ENCODE measurements around the gene ENOX1.

Gene ENOX1

GRCh38 chr13:43608400-43609137 lies 178.2 kb downstream of the ENOX1 start:
- no peak for DNase-seq (ENCODE audit: low read depth)

DNA sequence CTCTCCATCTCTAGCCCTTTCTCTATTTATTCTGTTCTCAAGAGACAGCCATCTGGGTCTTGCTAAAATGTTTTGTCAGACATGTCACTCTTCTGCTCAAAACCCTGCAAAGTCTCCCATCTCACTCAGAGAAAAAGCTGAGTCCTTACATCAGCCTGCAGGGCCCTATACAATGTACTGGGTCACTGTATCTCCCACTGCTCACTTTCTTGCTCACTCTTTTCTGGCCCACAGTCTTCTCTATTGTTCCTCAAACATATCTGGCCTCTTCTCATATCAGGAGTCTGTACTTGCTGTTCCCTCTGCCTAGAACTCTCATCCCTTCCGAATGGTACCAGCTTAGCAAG lies 189.2 kb downstream of the ENOX1 start:
- no peak for DNase-seq (ENCODE audit: low read depth)

DNA sequence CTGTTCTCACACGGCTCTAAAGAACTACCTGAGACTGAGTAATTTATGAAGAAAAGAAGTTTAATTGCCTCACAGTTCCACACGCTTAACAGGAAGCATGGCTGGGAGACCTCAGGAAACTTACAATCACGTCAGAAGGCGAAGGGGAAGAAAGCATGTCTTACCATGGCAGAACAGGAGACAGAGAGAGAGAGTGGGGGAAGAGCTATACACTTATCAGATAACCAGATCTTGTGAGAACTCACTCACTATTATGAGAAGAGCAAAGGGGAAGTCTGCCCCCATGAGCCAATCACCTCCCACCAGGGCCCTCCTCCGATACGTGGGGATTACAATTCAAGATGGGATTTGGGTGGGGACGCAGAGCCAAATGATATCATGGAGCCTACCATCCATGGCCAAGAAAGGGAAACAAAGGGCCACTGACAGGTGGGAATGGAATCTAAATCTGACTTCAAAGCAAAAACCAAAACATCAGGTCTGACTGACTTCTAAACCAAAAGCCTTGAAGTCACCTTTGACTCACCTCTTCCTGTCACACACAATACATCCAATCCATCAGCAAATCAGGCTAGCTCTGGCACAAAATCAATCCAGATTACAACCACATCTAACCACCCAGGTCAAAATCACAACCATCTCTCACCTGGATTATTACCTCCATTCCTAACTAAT lies 189.7 kb downstream of the ENOX1 start:
- no peak for DNase-seq (ENCODE audit: low read depth)

DNA sequence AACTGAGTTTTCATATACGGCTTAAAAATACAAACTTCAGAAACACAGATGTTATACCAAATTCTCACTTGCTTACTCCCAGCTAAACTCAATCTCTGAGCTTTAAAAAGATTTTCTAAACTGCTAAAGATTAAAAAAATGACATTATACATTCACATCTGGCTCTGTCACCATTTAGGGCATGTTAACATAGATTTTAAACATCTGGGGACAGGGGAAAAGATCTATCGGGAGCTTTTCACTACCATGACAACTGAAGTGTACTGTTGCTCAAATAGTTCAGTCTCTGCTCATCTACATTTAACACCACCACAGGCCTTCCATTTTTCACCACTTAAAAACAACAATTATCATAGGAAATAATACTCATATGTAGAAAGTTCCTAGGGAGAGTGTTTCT lies 190.8 kb downstream of the ENOX1 start:
- DNase-seq (ENCODE audit: low read depth), result no peak

DNA sequence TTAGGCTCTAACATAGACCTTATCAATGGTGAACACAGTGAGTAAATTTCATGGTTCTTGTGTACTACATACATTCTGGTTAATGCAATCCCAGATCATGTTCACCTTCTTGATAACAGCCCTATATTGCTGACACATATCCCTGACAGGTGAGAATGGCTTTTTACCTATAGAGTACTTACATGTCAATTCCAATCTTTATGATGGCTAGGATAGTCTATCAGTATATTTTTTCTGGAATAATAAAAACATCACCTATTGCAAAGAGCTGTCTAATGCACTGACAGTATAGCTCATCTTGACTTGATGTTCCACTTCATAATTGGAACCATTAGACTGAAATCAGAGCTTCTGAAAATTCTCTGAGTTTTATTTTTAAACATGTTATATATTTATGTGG lies 199.4 kb downstream of the ENOX1 start:
- DNase-seq (ENCODE audit: low read depth), result no peak

DNA sequence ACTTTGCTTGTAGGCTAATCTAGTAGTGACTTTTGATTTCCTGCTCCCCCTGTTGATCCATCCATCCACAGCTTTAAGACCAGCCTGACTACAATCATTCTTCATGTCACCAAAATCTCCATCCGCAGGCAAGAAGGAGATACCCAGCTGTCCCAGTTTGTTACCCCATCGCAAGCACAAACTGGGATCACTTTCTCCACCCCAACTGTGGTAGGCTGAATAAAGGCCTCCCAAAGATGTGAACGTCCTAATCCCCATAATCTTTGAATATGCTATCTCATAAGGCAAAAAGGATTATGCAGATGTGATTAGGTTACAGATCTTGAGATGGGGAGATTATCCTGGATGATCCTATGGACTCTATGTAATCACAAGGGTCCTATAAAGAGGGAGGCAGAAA lies 202.0 kb downstream of the ENOX1 start:
- no peak for DNase-seq (ENCODE audit: low read depth)

GRCh38 chr13:43583321-43583720 lies 203.5 kb downstream of the ENOX1 start:
- DNase-seq (ENCODE audit: low read depth), result peak; percentile 16

DNA sequence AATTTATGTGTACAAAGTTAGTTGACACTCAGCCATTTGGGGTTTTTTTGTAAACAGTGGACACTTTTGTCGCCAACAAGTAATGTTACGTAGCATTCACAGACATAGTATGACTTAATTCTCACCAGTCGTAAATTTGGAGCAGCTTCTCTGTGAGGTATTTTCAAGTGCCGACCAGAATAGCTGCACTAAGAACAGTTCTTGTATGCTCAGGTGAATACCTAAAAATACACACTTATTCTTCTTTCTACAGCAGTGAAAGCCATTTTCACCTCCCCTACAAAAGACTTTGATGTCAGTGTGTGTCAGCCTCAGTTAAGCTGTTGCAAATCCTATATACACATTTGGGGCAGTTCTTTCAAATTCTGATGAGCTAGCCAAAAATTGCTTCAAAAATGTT lies 206.5 kb downstream of the ENOX1 start:
- no peak for DNase-seq (ENCODE audit: low read depth)

DNA sequence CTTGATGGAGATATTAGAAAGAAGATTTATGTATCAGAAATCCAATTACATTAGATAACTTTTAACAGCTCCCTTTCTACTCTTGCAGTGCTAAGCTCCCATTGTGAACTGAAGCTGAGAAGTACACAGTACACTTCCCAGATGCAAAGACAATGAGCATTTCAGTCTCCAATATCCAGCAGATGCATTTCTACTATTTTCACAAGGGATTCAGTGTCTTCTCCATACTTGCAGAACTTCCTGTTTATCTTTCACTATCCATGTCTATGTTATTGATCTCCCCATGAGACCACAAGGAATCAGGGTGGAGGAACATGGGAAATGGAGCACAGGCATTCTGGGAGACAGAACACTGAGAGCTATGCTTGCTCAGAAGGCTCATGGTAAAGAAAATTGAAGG lies 207.5 kb downstream of the ENOX1 start:
- no peak for DNase-seq (ENCODE audit: low read depth)

DNA sequence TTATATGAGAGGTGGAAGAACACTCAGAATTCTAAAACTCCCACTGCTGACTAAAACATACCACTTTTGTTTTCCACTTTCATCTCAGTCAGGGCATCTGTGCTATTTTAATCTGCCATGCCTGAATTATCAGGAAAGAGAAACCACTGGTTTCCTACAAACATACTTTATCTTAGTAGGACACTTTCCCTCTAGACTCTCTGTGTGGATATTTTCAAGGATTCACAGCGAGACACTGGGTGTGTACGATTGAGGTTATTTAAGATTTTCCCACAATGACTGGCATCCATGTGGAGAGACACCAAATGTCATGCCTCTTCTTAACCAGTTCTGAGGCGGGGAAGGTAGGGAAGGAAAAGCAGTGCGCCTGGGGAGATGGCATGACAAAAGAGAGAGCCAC lies 212.2 kb downstream of the ENOX1 start:
- DNase-seq (ENCODE audit: low read depth), result no peak

DNA sequence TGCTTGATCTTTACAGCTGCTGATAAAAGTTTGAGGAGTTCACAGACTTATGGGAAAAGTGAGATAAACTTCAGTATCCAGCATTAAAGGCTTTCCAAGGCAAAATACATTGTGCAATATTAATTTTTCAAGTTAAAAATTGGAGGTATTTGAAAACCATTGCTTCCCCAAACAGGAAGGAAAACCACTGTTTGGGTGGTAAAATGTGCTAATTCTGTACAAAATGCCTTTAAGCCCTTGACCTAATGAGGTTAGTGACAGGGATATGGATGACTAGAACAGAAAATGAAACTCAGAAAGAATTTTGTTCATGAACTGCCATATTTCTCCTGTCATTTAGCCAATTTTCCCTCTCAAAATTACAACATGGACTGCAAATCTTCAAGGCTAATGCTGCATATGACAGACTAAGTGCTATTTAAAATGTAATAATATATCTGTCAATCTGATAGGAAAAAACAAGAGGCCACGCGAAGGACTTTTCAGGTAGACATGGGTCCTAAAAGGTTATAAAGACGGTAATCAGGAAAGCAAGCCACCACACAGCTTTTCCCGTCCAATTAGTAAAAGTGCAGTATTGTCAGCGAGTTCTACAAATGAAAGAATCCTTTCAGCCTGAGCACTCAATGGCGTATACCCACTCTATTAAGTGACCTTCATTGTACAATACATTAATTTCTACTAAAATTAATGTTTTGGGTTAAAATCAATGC lies 212.8 kb downstream of the ENOX1 start:
- no peak for DNase-seq (ENCODE audit: low read depth)

DNA sequence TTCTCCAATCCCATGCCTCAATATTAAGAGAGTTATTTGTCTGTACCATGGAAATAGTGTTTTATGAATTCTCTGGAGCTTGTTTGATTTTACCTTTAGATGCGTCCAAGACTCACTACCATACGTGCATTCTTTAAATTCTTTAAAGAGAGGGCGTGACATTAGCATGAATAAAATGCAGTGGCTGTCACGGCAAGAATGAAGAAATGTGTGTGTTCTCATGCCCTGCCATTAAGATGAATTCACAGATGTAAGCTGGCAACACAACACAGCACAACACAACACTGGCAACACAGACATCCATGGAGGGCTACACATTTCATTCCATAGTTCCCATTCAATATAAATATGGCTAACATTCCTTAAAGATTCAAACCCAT lies 213.4 kb downstream of the ENOX1 start:
- DNase-seq (ENCODE audit: low read depth), result no peak

- DNase-seq (ENCODE audit: low read depth), result peak; percentile 86
Measured at GRCh38 chr13:43572656-43573360, 214.0 kb downstream of the ENOX1 start.

DNA sequence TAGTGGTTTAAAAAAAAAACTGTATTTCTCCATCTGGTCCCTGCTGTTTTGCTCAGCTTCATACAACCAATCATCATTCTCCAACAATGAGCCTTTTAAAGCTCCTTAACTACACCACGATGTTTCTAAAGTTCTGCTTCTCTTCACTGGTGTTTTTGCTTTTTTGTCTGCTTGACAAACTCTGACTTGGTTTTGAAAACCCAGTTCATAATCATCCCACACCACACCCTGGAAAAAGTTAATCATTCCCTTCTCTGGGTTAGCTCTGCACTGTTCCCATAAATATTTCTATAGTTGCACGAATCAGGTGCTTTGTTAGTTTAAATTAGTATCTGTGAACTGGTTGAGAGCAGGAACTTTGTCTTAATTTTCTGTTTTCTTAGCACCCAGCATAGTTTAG lies 217.1 kb downstream of the ENOX1 start:
- DNase-seq (ENCODE audit: low read depth), result no peak

DNA sequence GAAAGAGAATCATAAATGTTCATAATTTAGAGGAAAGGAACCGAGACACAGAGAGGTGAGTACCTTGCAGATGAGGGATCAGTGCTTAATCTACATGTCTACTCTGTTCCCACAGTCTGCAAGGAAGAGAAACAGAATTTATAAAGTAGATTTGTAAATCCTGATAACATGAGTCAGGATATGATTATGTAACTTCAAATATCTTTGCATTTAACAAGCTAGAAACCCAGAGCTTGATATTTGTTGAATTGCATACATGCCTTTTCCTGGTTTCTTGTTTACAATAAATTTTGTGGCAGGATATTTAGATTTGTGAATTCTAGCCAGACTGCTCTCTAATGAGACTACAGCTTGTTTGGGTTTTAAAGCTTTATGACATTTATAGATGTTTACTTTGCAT lies 219.2 kb downstream of the ENOX1 start:
- DNase-seq (ENCODE audit: low read depth), result peak; percentile 22

DNA sequence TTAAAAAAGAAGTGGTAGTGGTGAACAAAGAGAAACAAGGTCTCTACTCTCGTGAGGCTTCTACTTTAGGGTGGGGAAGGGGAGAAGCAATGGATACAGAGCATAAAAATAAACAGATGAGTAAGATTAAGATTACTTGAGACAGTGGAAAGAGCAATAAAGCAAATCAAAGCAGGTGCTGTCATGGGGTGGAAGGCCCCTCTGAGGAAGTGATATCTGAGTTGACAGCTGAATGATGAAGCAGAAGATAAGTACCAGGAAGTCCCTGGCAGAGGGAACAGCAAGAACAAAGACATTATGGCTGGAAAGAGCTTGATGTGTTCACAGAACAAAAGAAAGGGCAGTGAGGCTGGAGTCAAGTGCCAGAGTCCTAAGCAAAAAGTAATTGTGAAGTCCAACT lies 221.8 kb downstream of the ENOX1 start:
- no peak for DNase-seq (ENCODE audit: low read depth)

GRCh38 chr13:43561081-43561480 lies 225.7 kb downstream of the ENOX1 start:
- DNase-seq (ENCODE audit: low read depth), result no peak

DNA sequence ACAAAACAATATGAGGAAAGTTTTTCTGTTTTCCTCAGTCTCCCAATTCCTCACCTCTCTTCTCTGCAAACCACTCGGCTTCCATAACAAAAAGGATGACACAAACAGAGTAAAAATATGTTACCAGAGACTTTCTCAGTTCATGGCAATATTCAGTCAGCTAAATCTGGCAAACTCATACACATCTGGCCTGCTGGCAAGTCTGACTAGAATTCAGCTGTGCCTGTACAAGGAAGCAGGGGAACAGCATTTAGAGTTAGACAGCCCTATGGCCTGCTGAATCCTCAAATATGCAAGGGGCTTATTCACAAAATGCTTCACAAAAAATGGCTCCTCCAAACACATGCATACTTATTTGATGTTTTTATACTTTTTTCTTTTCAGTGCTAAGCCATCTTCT lies 227.8 kb downstream of the ENOX1 start:
- DNase-seq (ENCODE audit: low read depth), result no peak

GRCh38 chr13:43558326-43558725 lies 228.4 kb downstream of the ENOX1 start:
- DNase-seq (ENCODE audit: low read depth), result no peak

- DNase-seq (ENCODE audit: low read depth), result no peak
Measured at GRCh38 chr13:43555667-43556066, 231.1 kb downstream of the ENOX1 start.

DNA sequence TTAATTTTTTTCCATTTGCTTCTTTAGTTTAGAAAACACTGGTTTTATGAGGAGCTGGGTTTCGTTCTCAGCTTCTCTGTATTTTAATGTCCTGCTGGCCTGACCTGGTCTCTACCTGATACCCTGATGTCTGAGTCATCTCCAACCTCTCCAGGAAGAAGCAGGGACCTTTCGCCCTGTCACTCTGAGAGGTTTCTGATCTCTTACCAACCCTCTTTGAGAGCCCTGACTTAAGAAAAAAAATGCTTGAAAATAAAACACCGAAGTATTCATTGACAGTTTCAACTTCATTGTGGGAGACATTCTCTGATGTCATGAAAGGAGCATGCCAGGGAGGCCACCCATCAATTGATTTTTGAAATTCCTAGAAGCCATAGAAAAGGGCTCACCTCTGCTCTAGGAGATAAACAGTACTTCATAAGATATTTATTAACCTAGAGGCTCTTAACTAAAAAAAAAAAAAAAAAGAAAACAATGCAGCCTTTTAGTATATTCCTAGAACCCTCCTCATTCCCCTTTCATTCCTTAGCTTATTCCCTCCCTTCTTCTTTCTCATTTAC lies 234.8 kb downstream of the ENOX1 start:
- DNase-seq (ENCODE audit: low read depth), result no peak

- DNase-seq (ENCODE audit: low read depth), result no peak
Measured at GRCh38 chr13:43546816-43547215, 240.0 kb downstream of the ENOX1 start.

DNA sequence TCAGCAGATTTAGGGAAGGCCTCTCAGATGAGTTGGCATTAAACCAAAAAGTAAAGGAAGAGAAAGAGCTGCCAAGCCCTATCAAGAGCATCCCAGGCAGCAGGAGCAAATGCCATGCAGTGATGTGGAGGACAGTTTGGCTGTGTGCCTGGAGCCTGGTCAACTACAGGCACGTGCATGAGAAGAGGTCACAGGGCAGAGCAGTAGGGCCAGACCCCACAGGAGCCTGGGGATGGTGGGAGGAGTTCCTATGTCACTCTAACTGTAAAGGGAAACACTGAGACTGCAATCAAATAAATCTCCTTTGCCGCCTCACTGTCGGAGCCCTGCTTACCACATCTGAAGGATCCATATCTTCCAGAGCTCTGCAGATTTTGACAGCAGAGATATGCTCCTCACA lies 240.5 kb downstream of the ENOX1 start:
- no peak for DNase-seq (ENCODE audit: low read depth)
